K562 (cell line): ENCODE results near the gene CMSS1. TPM values are rescaled to one million over a fixed set of nuclear protein-coding genes. Genes with fewer than 3 reads are reported as not detected.

Source experiments
- microRNA-seq: library from miRNA; unstranded; fragments of <30 nt; microRNA quantifications from one replicate; pipeline ENCODE4, GENCODE V29; 2018; ENCODE audit warnings: borderline microRNAs expressed
- polyA plus RNA-seq, 8 experiments: library from polyadenylated mRNA; depleted of rRNA in 4 of 8; stranded (reverse) in 5 of 8; unstranded in 3 of 8; fragments of >200 nt; fragmentation: Nextera tagmentation in 2 of 8; fragmentation: Illumina TruSeq in 1 of 8; extraction: Ambion mirVana in 2 of 8; extraction: Trizol in 1 of 8; gene quantifications; 2 replicates each; pipeline versions ENCODE4 v1.2.1 to v1.2.3, GENCODE V29; 2011 to 2014; ENCODE audit warnings: inconsistent platforms in 1 of 8, missing spikeins in 1 of 8
- small RNA-seq: library from RNA; depleted of rRNA; stranded (forward); fragments of <200 nt; gene quantifications from one replicate; pipeline ENCODE3, GENCODE V24; 2014
- total RNA-seq, 7 experiments: library from RNA; depleted of rRNA in 6 of 7; stranded (reverse); fragments of >200 nt in 6 of 7; fragmentation: Illumina TruSeq in 2 of 7; extraction: Trizol in 2 of 7; gene quantifications; 2 replicates each; pipeline versions ENCODE4 v1.2.1 to v1.2.3, GENCODE V29; 2011 to 2021; ENCODE audit warnings: low replicate concordance in 1 of 7

The CMSS1 gene
- total and polyA plus RNA-seq, 9 of the 15 experiments (the other 6 are each of a cell fraction or from before 2014, with no cell fraction given) = 46.9 to 109 (median 72.3) TPM

Small RNAs within 50 kb of the gene (microRNA-seq; reads per million reads assigned to microRNA genes)
- not detected for gene MIR3921

Small RNAs within 50 kb of the gene (small RNA-seq; reads per million reads assigned to genes)
- not detected for gene MIR3921

Other genes starting within 250 kb of the CMSS1 start
- gene COL8A1, start 179.3 kb upstream of the CMSS1 start, total RNA-seq (2014; rRNA removed) = not detected in 2 replicates
- gene COL8A1, start 179.3 kb upstream of the CMSS1 start, total RNA-seq (2014; rRNA removed; fragmentation: Illumina TruSeq; extraction: Trizol) = not detected in 2 replicates
- not detected in 2 replicates for gene COL8A1, start 179.3 kb upstream of the CMSS1 start, total RNA-seq (2015; rRNA removed; fragmentation: Illumina TruSeq; extraction: Trizol)
- 0.07 and 0.16 TPM in 2 replicates for gene COL8A1, start 179.3 kb upstream of the CMSS1 start, total RNA-seq (2021)
- not detected in 2 replicates for gene COL8A1, start 179.3 kb upstream of the CMSS1 start, polyA plus RNA-seq (2011; rRNA removed)
- gene COL8A1, start 179.3 kb upstream of the CMSS1 start, polyA plus RNA-seq (2014; fragmentation: Illumina TruSeq; extraction: Trizol) = not detected in 2 replicates
- not detected for gene COL8A1, start 179.3 kb upstream of the CMSS1 start, polyA plus RNA-seq (2014; fragmentation: Nextera tagmentation; extraction: Ambion mirVana)
- gene COL8A1, start 179.3 kb upstream of the CMSS1 start, polyA plus RNA-seq (2014; rRNA removed) = not detected in 2 replicates